Measurements from ENCODE around the gene C1QTNF12. TPM values are rescaled to one million over a fixed set of nuclear protein-coding genes. Genes with fewer than 3 reads are reported as not detected.

Gene C1QTNF12
- total RNA-seq, 1 donor from 2014 or later = 2.2 TPM

GRCh38 chr1:1274931-1275431, 28.5 kb upstream of the C1QTNF12 start:
- Mint-ChIP-seq H3K9me3 (no peaks in the 10 kb centered on the region), H3K27me3 (ENCODE audit: insufficient read depth) (no peaks in the 10 kb centered on the region), H3K27ac (peak overlapping the region; percentile 63), H3K36me3 (ENCODE audit: low read depth) (peaks cover 22% of the 10 kb centered on the region), H3K4me3 (peak overlapping the region; percentile 77), H3K4me1 (ENCODE audit: low read depth) (peaks cover 36% of the 10 kb centered on the region)
- intact Hi-C loops (cut with micrococcal nuclease) = loop anchor here (1.0 to 5.0 kb wide), 4 partner anchors 24 to 132 kb away; partner anchors contain the start of genes ACAP3, B3GALT6, MRPL20 and PUSL1
- DNase-seq (ENCODE audit: low spot score) = no peak

- Mint-ChIP-seq H3K36me3 (ENCODE audit: low read depth) (peaks cover 24% of the 10 kb centered on the region), H3K27ac (peak overlapping the region; percentile 63)
Observed at GRCh38 chr1:1274299-1274930, 27.9 kb upstream of the C1QTNF12 start.

GRCh38 chr1:1273512-1274298, 27.2 kb upstream of the C1QTNF12 start, which contains the start of gene UBE2J2:
TSS of gene UBE2J2 (minus strand) at chr1:1273854. CDS start at chr1:1267992, 5,862 bp downstream.
- no peaks in the 10 kb centered on the region for H3K27me3 Mint-ChIP-seq (ENCODE audit: insufficient read depth)
- no peaks in the 10 kb centered on the region for H3K9me3 Mint-ChIP-seq
- intact Hi-C loops (cut with micrococcal nuclease) = loop anchor here (1.0 to 5.0 kb wide), 5 partner anchors 22 to 157 kb away; partner anchors contain the start of genes ACAP3, B3GALT6, C1orf159 and MRPL20
- peak within 1 kb of the TSS; percentile 63 for H3K27ac Mint-ChIP-seq
- peaks cover 24% of the 10 kb centered on the region for H3K36me3 Mint-ChIP-seq (ENCODE audit: low read depth)
- peaks cover 40% of the 10 kb centered on the region for H3K4me1 Mint-ChIP-seq (ENCODE audit: low read depth)
- H3K4me3 Mint-ChIP-seq = peak within 1 kb of the TSS; percentile 90
- peak; percentile 86 for DNase-seq (ENCODE audit: low spot score)

More at GRCh38 chr1:1274299-1274930, 27.9 kb upstream of the C1QTNF12 start:
- Mint-ChIP-seq H3K9me3 (no peaks in the 10 kb centered on the region), H3K27me3 (ENCODE audit: insufficient read depth) (no peaks in the 10 kb centered on the region), H3K4me1 (ENCODE audit: low read depth) (peaks cover 40% of the 10 kb centered on the region), H3K4me3 (peak overlapping the region; percentile 77)
- DNase-seq (ENCODE audit: low spot score) = no peak
- intact Hi-C loops (cut with micrococcal nuclease) = loop anchor here (1.0 to 5.0 kb wide), 4 partner anchors 23 to 133 kb away; partner anchors contain the start of genes ACAP3, B3GALT6, MRPL20 and PUSL1

- peak overlapping the region; percentile 90 for H3K4me3 Mint-ChIP-seq
- peak overlapping the region; percentile 63 for H3K27ac Mint-ChIP-seq
- peaks cover 24% of the 10 kb centered on the region for H3K36me3 Mint-ChIP-seq (ENCODE audit: low read depth)
- H3K4me1 Mint-ChIP-seq (ENCODE audit: low read depth) = peaks cover 40% of the 10 kb centered on the region
- DNase-seq (ENCODE audit: low spot score) = no peak
- no peaks in the 10 kb centered on the region for H3K27me3 Mint-ChIP-seq (ENCODE audit: insufficient read depth)
- no peaks in the 10 kb centered on the region for H3K9me3 Mint-ChIP-seq
- intact Hi-C loops (cut with micrococcal nuclease) = loop anchor here (1.0 to 5.0 kb wide), 4 partner anchors 34 to 157 kb away; partner anchors contain the start of genes ACAP3, B3GALT6, C1orf159 and MRPL20
Observed at GRCh38 chr1:1273209-1273511, 26.6 kb upstream of the C1QTNF12 start.

GRCh38 chr1:1272341-1273208, 26.1 kb upstream of the C1QTNF12 start:
- Mint-ChIP-seq H3K9me3 (no peaks in the 10 kb centered on the region), H3K36me3 (ENCODE audit: low read depth) (peaks cover 24% of the 10 kb centered on the region), H3K27me3 (ENCODE audit: insufficient read depth) (no peaks in the 10 kb centered on the region), H3K4me3 (peak overlapping the region; percentile 90), H3K4me1 (ENCODE audit: low read depth) (peaks cover 40% of the 10 kb centered on the region), H3K27ac (peak overlapping the region; percentile 63)
- intact Hi-C loops (cut with micrococcal nuclease) = loop anchor here (1.0 to 5.0 kb wide), 4 partner anchors 35 to 156 kb away; partner anchors contain the start of genes ACAP3, B3GALT6, C1orf159 and MRPL20
- DNase-seq (ENCODE audit: low spot score) = no peak

GRCh38 chr1:1270813-1271212, 24.3 kb upstream of the C1QTNF12 start:
- peak overlapping the region; percentile 40 for H3K27ac Mint-ChIP-seq
- intact Hi-C loops (cut with micrococcal nuclease) = loop anchor here (5.0 kb wide), 3 partner anchors 36 to 136 kb away; partner anchors contain the start of genes ACAP3, B3GALT6, MRPL20 and PUSL1
- H3K4me3 Mint-ChIP-seq = peak overlapping the region; percentile 83
- H3K36me3 Mint-ChIP-seq (ENCODE audit: low read depth) = peaks cover 29% of the 10 kb centered on the region
- no peaks in the 10 kb centered on the region for H3K27me3 Mint-ChIP-seq (ENCODE audit: insufficient read depth)
- peaks cover 39% of the 10 kb centered on the region for H3K4me1 Mint-ChIP-seq (ENCODE audit: low read depth)
- no peaks in the 10 kb centered on the region for H3K9me3 Mint-ChIP-seq
- no peak for DNase-seq (ENCODE audit: low spot score)

GRCh38 chr1:1268284-1268682, 21.8 kb upstream of the C1QTNF12 start:
- intact Hi-C loops (cut with micrococcal nuclease) = no loop called here
- Mint-ChIP-seq H3K4me1 (ENCODE audit: low read depth) (peaks cover 34% of the 10 kb centered on the region), H3K4me3 (no peak overlapping the region), H3K36me3 (ENCODE audit: low read depth) (peaks cover 36% of the 10 kb centered on the region), H3K27ac (no peak overlapping the region), H3K27me3 (ENCODE audit: insufficient read depth) (no peaks in the 10 kb centered on the region), H3K9me3 (no peaks in the 10 kb centered on the region)
- DNase-seq (ENCODE audit: low spot score) = no peak

- Mint-ChIP-seq H3K27ac (no peak overlapping the region), H3K27me3 (ENCODE audit: insufficient read depth) (no peaks in the 10 kb centered on the region)
- intact Hi-C loops (cut with micrococcal nuclease) = no loop called here
Observed at GRCh38 chr1:1267488-1268283, 21.2 kb upstream of the C1QTNF12 start.

GRCh38 chr1:1264868-1265272, 18.3 kb upstream of the C1QTNF12 start:
- Mint-ChIP-seq H3K27me3 (ENCODE audit: insufficient read depth) (no peaks in the 10 kb centered on the region), H3K27ac (no peak overlapping the region), H3K36me3 (ENCODE audit: low read depth) (peaks cover 30% of the 10 kb centered on the region), H3K4me3 (no peak overlapping the region), H3K9me3 (no peaks in the 10 kb centered on the region), H3K4me1 (ENCODE audit: low read depth) (peaks cover 13% of the 10 kb centered on the region)
- intact Hi-C loops (cut with micrococcal nuclease) = loop anchor here (2.0 kb wide), 1 partner anchor 142 kb away; no protein-coding TSS in a partner anchor
- no peak for DNase-seq (ENCODE audit: low spot score)

More at GRCh38 chr1:1267488-1268283, 21.2 kb upstream of the C1QTNF12 start:
- H3K36me3 Mint-ChIP-seq (ENCODE audit: low read depth) = peaks cover 36% of the 10 kb centered on the region
- H3K9me3 Mint-ChIP-seq = no peaks in the 10 kb centered on the region
- peaks cover 30% of the 10 kb centered on the region for H3K4me1 Mint-ChIP-seq (ENCODE audit: low read depth)
- no peak overlapping the region for H3K4me3 Mint-ChIP-seq
- no peak for DNase-seq (ENCODE audit: low spot score)

GRCh38 chr1:1264026-1264425, 17.5 kb upstream of the C1QTNF12 start:
- Mint-ChIP-seq H3K27me3 (ENCODE audit: insufficient read depth) (no peaks in the 10 kb centered on the region), H3K36me3 (ENCODE audit: low read depth) (peaks cover 35% of the 10 kb centered on the region), H3K9me3 (no peaks in the 10 kb centered on the region), H3K4me1 (ENCODE audit: low read depth) (peaks cover 11% of the 10 kb centered on the region), H3K27ac (no peak overlapping the region), H3K4me3 (no peak overlapping the region)
- DNase-seq (ENCODE audit: low spot score) = no peak
- intact Hi-C loops (cut with micrococcal nuclease) = loop anchor here (2.0 kb wide), 1 partner anchor 141 kb away; no protein-coding TSS in a partner anchor

- Mint-ChIP-seq H3K4me3 (no peak overlapping the region), H3K27ac (no peak overlapping the region), H3K36me3 (ENCODE audit: low read depth) (peaks cover 37% of the 10 kb centered on the region), H3K4me1 (ENCODE audit: low read depth) (peaks cover 11% of the 10 kb centered on the region), H3K9me3 (no peaks in the 10 kb centered on the region), H3K27me3 (ENCODE audit: insufficient read depth) (no peaks in the 10 kb centered on the region)
- intact Hi-C loops (cut with micrococcal nuclease) = no loop called here
- DNase-seq (ENCODE audit: low spot score) = no peak
Observed at GRCh38 chr1:1262758-1263157, 16.2 kb upstream of the C1QTNF12 start.
